NCI-H1417 (cell line): ENCODE measurements around the gene CREB3L1.
A peak's percentile ranks its signal among the peaks of the same experiment; 100 is the strongest.

ENCODE experiments used
- DNase-seq, 3 experiments: peaks; one replicate each; lab custom pipeline; 2025; lab: John Stamatoyannopoulos, UW

Gene CREB3L1

DNA sequence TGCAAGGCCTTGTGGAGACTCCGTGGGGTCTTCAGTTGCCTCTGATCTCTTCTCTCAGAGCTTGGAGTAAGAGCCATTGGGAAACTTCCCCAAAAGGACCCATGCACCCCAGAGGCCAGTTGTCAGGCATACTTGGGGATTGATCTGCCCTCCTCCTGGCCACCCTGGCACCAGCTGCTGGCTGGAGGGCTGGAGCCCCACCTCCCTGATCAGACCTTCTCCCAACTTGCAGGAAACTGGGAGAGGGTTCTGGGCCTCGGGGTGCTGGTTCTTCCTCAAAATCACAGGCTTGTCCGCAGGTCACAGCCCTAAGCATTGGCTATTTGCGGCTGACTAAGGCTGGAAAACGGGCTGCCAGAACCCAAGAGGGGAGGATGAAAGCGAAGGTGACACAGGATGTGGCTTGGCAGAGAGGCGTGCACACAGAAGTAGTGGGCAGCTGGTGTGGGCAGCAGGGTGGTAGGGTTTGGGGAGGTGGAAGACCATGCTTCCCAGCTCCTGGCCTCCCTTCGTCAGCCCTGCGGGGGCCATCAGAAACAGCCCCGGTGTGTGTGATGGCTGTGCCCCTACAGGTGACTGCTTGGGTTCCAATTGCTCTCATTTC is 68.5 kb downstream of the CREB3L1 start:
- no peak for DNase-seq

DNA sequence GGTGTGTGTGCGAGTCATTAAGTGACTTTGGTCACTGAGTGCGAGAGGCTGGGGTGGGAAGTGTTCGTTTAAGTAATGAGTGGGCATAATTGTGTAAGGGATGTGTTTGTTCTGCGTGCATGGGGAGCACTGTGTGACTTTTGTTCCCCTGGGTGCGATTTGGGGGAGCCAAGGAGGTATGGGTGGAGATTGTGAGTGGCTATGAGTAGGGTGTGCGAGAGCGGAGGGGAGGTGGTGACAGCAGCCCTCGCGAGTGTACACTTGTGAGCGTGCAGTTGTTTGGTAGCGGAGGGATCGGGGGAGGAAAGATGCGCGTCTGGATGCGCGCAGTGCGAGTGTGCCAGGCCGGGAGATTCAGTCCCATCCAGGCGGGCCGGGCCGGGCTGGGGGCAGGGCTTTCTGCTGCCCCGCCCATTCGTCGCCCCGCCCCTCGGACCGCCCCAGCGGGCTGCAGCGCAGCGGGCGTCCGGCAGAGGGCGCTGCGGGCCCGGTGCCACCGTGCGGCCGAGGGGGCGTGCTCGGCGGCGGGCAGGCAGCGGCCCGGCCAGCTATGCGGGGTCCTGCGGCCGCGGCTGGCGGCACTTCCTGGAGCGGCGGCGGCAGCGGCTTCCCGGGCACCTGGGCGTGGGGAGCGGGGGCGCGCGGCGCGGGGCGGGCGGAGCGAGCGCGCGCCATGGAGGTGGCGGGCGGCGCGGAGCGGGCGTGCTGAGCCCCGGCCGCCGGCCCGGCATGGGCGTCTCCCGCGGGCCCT is 69.6 kb downstream of the CREB3L1 start, which contains the start of gene DGKZ:
DGKZ (plus strand) TSS at position 578 of the 751 bp plus-strand sequence. CDS start 197 bp downstream, outside the sequence.
- peak; percentile 85 to 90 (median 87) for DNase-seq

DNA sequence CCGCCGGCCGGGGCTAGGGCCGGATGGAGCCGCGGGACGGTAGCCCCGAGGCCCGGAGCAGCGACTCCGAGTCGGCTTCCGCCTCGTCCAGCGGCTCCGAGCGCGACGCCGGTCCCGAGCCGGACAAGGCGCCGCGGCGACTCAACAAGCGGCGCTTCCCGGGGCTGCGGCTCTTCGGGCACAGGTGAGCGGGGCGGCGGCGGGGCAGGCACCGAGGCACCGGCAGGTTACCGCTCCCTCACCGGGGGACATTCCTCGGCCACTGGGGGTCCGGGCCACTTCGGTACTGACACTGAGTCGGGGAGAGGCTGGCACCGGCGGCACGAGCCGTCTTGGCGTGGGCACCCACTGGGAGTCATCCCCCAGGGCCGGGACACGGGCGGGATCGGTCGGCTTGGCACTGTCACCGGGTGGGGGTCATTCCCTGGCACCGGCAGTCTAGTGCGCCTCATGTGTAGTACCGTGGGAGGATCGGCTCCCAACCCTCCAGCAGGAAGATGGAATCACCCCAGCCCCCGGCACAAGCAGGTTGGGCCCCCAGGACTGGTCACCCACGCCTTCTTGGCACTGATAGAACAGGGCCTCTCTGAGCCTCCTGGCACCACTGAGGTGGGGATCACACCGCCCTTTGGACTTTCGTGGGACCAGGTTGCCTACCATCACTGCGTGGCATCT is 70.3 kb downstream of the CREB3L1 start:
- peak in 2 of 3 experiments; percentile 41 to 57 for DNase-seq

DNA sequence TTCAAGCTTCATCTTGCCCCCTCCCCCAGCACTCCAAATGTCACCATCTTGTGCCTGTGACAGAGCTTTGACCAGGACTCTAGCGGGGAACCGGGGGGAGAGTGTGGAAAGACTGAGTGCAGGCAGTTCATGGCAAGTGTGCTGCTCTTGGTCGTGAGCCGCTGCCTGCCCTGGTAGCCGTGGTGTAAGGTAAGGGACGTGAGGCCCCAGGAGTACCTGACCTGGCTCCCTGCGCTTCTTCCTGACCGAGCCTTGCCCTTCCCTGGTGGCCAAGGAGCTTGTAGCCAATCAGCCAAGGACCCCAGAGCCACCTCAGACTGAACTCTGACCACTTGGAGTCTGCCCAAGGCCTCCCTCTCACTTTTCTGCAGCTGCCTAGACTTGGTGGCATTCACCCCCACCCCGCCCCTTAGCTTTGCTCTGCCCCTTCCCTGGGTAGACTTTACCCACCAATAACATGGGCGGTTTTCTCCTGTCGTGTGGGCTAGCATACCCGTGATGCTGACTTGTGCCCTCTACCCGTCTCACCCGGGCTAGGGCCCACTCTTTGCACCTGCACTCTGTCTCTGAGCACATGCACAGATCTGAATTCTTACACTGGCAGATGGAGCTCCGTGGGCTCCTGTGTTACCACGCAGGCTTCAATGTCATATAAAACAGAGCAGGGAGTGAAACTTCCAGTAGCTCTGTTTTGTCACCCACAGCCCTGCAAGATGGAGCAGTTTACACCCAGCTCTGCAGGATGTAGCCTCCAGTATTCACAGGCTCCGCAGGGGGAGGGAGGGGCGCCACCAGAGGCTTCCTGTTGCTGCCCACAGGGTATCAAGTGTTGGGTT is 71.3 kb downstream of the CREB3L1 start:
- peak in 1 of 3 experiments; percentile 21 for DNase-seq

DNA sequence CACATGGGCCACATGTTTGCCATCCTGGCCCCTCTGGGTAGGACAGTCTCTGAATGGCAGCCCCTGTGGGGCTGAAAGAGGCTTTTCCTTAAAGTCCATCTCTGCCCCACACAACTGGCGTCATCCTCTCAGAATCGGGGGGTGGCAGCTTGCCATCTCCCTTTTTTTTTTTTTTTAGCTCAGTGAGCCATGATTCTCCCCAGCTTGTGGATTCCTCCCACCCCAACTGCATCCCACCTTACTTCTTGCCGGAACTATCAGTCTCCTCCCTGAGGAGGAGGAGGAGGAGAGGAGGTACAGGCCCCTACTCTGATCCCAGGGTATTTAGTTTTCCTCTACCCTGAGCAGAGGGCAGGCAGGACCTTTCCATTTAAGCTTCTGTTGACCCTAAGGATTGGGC is 73.2 kb downstream of the CREB3L1 start:
- DNase-seq = no peak

DNA sequence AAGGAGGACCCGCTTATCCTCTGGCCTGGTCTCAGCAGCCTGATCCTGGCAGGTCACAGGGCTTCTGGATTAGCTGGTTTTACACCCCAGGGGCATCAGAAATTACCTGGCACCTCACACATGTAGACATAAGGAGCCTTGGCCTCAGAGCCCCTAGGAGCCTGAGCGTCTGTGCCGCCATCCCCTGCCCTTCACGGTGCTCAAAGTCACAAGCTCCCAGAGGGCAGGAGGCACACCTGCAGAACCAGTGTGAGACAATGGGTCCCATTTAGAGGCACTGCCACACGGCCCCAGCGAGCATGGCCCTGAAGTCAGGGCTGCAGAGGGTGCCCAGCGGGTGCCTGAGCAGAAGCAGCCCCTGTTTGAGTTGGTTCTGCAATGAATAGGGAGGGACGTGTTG is 73.7 kb downstream of the CREB3L1 start:
- no peak for DNase-seq

DNA sequence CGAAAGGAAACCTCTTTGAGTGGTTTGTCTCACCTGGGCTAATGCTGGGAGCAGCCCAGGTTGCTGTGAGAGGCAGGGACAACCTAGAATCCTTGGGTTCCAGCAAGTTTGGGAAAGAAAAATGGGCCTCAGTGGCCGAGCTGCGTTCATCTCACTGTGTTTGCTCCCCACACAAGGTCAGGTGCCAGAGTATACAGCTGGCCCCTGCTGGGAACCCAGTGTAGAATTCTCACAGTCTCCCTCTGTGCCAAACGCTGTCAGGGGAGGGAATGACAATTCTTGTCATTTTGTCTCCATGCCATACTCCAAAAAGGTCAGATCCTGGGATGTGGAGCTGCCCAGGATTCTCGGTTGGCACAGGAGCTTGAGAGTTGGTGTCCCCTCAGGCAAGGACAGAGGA is 74.1 kb downstream of the CREB3L1 start:
- DNase-seq = no peak

DNA sequence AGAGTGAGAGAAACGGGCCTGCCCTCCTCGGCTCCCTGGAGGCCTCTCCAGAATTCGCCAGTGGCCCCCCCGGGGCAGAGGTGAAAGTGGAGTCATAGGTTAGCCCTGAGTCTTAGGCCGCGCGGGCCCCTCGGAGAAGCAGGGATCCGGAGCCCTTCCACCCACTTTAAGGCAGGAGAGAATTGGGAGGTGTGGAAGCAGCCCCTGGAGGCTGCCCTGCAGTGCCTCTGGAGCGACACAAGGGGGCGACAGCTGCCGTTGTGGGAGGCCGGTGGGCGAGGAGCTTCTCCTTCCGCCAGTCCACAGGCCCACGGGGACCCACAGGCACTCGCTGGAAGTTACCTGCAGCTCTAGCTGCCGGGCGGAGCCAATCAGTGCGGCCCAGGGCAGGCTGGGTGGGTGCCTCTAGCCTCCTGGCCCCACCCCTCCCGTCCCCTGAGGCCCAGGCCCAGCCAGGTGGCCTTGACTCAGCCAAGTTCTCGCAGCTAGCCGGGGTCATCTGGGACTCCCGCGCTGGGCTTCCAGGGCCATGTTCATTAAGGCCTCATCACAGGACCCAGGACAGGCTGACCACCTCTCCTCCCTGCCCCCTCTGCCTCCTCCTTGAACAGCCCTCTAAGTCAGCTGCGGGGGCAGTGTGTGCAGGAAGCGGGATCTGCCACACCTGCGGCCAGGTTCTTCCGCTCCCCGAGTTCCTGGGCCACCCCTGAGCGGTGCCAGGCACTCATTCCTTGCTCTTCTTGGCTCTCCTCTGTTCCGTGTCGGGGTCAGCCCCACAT is 74.8 kb downstream of the CREB3L1 start:
- peak in 1 of 3 experiments; percentile 44 for DNase-seq

DNA sequence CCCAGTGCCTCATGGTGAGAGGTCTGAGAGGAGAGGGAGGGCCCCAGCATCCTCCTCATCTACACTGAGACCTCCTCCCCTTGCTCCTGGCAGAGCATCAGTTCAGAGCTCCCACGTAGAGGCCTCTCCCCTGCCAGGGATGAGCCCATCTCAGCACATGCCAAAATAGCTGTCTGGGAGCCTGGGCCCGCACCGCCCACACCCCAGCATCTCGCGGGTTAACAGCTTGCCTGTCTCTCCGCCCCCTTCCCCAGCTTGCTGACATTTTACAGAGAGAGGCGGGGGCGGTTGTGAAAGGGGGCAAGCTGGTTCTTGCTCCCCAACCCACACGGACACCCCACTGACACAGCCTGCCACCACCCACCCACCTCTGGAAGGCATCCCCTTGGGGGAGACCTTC is 76.2 kb downstream of the CREB3L1 start:
- no peak for DNase-seq

DNA sequence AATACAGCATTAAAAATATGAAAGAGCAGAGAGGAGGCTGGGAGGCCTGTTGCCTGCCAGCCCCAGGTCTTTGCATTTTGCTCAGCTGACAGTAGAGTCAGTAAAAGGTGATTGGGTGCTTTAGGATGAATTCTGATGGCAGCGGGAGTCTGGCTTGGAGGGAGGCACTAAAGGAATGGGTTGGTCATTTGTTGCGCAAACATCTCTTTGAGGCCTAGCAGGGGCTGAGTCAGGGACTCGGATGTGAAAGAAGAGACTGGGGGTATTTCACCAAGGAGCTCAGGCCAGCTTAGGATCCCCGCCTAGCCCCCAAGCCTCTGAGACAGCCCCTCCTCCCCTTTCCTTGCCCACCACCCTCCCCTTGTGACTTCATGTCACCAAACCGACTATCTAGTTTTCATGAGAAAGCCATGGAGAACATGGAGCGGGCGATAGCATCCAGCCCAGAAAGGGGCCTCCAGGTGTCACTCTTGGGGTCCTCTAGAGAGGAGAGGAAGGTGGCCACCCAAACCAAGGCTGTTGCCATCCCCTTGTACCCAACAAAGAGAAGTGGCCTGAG is 79.5 kb downstream of the CREB3L1 start:
- DNase-seq = no peak

DNA sequence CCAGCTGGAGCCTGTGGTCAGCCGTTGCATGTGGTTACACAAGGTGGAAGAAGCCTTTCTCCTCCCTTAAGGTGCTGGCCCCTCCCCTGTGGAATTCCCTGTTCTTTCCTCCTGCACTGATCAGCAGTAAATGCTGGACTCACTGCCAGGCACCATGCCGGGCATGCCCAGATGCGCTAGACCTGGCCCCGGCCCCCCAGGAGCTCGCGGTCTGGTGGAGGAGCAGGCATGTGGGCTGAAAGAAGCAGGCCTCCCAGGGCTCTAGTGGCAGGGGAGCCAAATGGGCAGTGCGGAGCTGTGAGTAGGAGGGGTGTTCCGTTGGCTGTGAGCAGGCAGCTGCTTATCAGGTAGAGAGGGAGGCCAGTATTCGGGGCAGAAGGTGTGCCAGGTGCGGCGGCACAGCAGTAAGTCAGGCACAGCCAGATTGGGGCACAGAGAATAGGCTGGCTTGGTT is 80.0 kb downstream of the CREB3L1 start:
- peak in 2 of 3 experiments; percentile 66 to 78 for DNase-seq

DNA sequence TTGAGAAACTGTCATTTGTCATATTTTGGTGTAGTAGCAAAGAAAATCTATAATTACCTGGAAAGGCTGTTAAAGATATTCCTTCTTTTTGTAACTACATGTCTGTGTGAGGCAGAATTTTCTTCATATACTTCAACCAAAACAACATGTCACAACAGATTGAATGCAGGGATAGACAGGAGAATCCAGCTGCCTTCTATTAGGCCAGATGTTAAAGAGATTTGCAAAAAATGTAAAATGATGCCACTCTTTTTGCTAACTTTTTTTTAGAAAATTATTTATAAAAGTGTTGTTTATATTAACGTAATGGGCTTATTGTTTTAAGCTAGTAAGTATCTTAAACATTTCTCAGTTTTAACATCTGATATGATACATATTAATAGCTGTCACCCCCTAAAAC is 82.5 kb downstream of the CREB3L1 start:
- no peak for DNase-seq

DNA sequence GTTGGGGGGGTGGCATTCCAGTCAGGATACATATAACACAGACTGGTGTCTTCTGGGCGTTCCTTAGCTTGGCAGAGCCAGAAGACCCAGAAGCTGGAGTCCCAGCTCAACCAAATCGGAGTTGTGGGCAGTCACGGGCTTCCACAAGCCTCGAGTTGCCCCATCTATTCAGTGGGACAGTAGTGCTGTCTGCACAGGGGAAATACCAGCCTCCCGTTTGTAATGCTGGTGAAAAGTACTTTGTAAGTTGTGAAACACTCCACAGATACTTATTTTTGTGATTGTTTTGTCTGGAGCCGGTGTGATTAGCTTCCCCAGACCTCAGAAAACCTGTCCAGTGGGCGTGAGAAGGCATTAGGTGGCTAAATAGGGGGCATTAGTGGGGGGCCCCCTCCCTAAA is 83.4 kb downstream of the CREB3L1 start:
- no peak for DNase-seq

DNA sequence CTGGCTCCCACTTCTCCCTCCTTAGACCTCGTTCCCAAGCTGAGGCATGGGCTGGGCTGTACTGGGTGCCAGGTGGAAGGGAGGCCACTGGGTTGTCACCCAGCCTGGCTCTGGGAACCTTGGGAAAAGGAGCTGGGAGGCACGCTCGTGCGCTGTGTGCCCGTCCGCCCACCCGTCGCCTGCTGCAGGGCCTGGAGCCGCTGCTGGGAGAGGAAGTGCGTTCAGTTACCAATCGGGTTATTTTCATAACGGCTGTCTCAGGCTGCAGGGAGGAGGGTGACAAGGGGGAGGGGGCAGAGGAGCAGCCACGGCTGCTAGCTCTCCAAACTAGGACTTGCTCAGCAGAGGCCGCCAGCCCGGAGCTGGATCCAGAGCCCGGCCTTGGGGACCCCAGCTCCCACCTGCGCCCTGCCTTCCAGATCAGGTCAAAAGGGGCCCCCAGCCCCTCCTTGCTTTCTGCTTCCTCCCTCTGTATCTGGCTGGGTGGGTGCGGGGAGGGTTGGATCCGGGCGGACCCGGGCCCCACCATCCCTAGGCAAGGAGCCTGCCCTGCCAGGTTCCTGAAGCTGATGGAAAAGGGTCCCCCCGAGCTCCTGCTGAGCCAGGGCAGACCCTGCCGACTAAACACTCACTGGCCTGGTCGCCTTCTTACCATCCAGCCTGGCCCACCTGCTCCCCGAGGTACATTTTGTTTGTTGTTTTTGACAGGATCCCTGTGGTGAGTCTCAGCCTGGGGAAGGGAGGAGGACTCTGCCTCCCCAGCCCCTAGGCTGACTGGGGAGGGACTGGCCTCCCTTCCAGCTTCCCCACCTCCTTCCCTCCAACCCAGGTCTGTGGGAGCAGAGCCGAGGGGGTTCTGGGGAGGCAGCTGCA is 84.1 kb downstream of the CREB3L1 start:
- DNase-seq = peak in 2 of 3 experiments; percentile 79 to 89

DNA sequence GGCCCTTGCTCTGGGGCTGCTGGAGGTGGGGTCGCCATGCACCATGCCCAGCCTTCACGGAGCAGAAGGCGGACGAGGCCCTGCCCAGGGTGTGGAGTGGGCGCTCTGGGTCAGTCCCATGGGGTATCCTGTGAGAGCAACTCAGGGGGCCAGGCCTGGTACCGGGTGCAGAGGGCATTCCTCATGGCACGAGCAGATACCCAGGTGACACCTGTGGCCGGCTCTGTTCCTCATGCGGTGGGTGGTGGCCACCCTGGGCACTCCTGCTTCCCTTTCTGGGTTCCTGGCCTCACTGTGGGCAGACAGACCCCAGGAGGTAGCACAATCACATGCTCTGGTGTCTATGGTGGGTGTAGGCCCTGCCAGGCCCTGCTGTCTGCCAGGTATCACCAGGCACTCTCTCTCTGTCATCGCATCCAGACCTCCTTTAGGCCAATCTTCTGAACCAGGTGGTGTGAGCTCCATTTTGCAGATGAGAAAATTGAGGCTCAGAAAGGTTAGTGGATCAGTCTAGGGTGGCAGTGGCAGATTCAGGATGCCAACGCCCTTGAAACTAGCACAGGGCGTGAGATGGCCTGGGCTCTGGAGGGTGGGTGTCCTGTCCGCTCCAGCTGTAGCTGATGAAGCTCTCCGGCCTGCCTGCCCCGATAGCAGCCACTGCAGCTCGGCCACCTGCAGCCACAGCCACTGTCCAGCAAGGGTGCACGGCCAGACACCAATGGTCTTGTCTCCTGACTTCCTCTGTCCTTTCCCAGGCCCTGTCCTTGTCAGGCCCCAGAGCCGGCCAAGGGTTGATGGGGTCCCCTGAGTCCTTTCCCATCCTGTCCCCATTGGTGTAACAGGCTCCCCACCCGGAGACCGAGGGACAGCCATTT is 84.9 kb downstream of the CREB3L1 start:
- no peak for DNase-seq

DNA sequence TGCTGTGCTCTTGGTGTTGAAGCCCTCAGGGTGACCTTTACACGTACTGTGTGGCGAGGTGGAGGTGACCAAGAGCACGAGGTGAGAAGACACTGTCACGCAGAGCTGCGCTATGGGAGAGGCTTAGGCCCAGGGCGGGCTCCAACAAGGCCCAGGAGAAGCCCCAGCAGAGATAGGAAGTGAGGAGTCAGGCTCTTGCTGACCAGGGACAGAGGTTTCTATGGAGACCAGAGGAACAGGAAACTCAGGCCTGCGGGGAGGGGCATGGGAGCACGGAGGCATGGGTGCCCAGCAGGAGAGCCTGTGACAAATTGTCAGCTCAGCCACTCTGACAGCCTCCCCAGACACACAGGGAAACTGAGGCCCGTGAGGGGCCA is 85.6 kb downstream of the CREB3L1 start:
- DNase-seq = peak in 2 of 3 experiments; percentile 68 to 77

DNA sequence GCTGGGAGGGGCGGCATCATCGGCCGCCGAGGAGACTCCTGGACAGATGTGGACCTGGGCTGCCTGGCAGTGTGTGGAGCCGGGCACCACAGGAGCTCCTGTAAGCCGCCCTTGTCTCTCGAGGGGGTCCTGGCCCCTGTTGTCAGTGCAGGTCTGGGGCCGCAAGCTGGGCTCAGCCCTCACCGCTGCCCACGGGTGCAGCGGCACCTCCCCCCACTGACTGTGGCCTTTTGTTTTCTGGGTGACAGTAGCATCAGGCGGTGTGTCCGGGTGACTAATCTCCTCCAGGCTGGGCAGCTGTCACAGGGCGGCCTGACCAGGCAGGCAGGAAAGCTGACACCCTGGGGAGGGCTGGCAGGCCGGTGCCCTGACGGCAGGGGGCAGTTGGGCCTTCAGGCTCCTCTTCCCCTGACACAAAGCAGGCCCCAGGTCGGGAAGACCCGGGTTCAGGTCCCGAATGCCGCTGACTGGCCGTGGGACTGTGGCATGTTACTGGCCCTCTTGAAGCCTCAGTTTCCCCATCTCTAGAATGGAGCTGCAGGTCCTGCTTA is 86.1 kb downstream of the CREB3L1 start:
- DNase-seq = peak in 2 of 3 experiments; percentile 68 to 76

DNA sequence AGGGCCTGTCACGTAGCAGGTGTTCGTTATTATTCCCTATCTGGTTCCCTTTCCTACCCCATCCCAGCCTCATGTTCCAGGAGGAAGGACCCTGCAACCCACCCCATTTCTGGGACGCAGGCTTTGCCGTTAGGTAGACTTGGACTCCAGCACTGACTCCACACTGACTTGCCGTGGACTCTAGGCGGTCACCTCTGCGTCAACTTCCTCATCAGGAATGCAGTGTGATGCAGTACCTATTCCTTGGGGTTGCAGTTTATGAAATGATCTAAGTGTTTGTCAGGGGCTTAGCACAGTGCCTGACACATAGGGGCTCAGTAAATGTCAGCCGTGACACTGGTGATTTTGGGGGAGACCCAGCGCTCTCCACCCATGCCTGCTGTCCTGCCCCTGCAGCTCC is 86.6 kb downstream of the CREB3L1 start:
- DNase-seq = no peak

DNA sequence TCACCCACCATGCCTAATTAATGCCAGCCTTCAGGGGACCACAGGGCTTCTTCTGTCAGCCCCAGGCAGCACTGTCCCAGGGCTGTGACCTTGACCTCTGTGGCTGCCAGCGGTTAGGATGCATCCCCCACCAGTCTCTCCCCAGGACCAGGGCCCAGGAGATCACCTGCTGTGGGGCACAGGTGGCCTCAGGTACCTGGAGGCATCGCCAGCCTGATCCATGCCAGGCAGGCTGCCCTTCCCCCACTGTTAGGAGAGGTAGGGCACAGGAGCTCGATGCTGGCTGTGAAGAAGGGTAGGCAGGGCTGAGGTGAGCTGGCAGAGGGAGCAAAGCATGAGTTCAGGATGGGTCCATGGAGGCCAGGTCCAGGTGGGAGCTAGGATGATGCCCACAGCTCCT is 87.3 kb downstream of the CREB3L1 start:
- DNase-seq = peak in 1 of 3 experiments; percentile 13
